GM18520 (cell line): Measurements from ENCODE around the gene TMOD1.

Experiments
- ATAC-seq: cut with Tn5 transposase; IDR thresholded peaks from one replicate; pipeline ENCODE4 v1.9.1; 2021; ENCODE audit not compliant: unreplicated experiment

Gene TMOD1

GRCh38 chr9:97630591-97630990 is 129.1 kb downstream of the TMOD1 start:
- no peak for ATAC-seq

- peak; percentile 10 for ATAC-seq
These were observed 130.9 kb downstream of the TMOD1 start for GRCh38 chr9:97632248-97632984.

GRCh38 chr9:97632985-97633858 is 131.8 kb downstream of the TMOD1 start, which contains the start of the genes NCBP1 and TSTD2:
Gene NCBP1, plus strand, starts transcription at chr9:97633821. Its CDS starts 61 bp downstream, at chr9:97633882.
Gene TSTD2, minus strand, starts transcription at chr9:97633368. Its CDS starts 5,806 bp downstream, at chr9:97627562.
- peak; percentile 86 for ATAC-seq

- no peak for ATAC-seq
These were observed 132.5 kb downstream of the TMOD1 start for GRCh38 chr9:97633859-97634490.

GRCh38 chr9:97635026-97635425 is 133.6 kb downstream of the TMOD1 start:
- no peak for ATAC-seq

- no peak for ATAC-seq
These were observed 135.4 kb downstream of the TMOD1 start for GRCh38 chr9:97636903-97637302.

GRCh38 chr9:97638666-97639065 is 137.2 kb downstream of the TMOD1 start:
- ATAC-seq, result no peak

GRCh38 chr9:97640325-97640724 is 138.9 kb downstream of the TMOD1 start:
- ATAC-seq, result no peak

- no peak for ATAC-seq
These were observed 144.3 kb downstream of the TMOD1 start for GRCh38 chr9:97645720-97646119.

GRCh38 chr9:97647996-97648395 is 146.5 kb downstream of the TMOD1 start:
- no peak for ATAC-seq
